ENCODE data around the gene ASH1L. TPM values are rescaled to one million over a fixed set of nuclear protein-coding genes. Genes with fewer than 3 reads are reported as not detected.

The ASH1L gene
- total RNA-seq, 1 donor from 2014 or later = 36.0 TPM

- Mint-ChIP-seq H3K36me3 (ENCODE audit: low read depth) (peaks cover 10% of the 10 kb centered on the region), H3K27ac (ENCODE audit: unreplicated experiment) (peak overlapping the region; percentile 73), H3K9me3 (ENCODE audit: low read depth) (no peaks in the 10 kb centered on the region), H3K4me3 (ENCODE audit: unreplicated experiment) (no peak overlapping the region), H3K4me1 (ENCODE audit: low read depth) (peaks cover 9% of the 10 kb centered on the region), H3K27me3 (ENCODE audit: low read depth) (no peaks in the 10 kb centered on the region)
- no peak for TF ChIP-seq CTCF (IDR thresholded peaks at IDR 0.05)
- no peak for DNase-seq (ENCODE audit: low spot score)
These were observed 234.6 kb downstream of the ASH1L start for GRCh38 chr1:155327981-155328380.

- Mint-ChIP-seq H3K27ac (ENCODE audit: unreplicated experiment) (no peak overlapping the region), H3K4me1 (ENCODE audit: low read depth) (peaks cover 19% of the 10 kb centered on the region), H3K27me3 (ENCODE audit: low read depth) (no peaks in the 10 kb centered on the region), H3K9me3 (ENCODE audit: low read depth) (no peaks in the 10 kb centered on the region), H3K36me3 (ENCODE audit: low read depth) (peaks cover 10% of the 10 kb centered on the region), H3K4me3 (ENCODE audit: unreplicated experiment) (no peak overlapping the region)
- no peak for DNase-seq (ENCODE audit: low spot score)
- TF ChIP-seq CTCF (IDR thresholded peaks at IDR 0.05) = no peak
These were observed 236.0 kb downstream of the ASH1L start for GRCh38 chr1:155326631-155327037.

- Mint-ChIP-seq H3K27ac (ENCODE audit: unreplicated experiment) (peak overlapping the region; percentile 62), H3K9me3 (ENCODE audit: low read depth) (no peaks in the 10 kb centered on the region)
These were observed 236.5 kb downstream of the ASH1L start for GRCh38 chr1:155326020-155326526.

GRCh38 chr1:155325603-155325893 is 237.1 kb downstream of the ASH1L start:
- Mint-ChIP-seq H3K27me3 (ENCODE audit: low read depth) (no peaks in the 10 kb centered on the region), H3K27ac (ENCODE audit: unreplicated experiment) (peak overlapping the region; percentile 17), H3K36me3 (ENCODE audit: low read depth) (peaks cover 5% of the 10 kb centered on the region), H3K9me3 (ENCODE audit: low read depth) (no peaks in the 10 kb centered on the region), H3K4me3 (ENCODE audit: unreplicated experiment) (peak overlapping the region; percentile 89), H3K4me1 (ENCODE audit: low read depth) (peaks cover 30% of the 10 kb centered on the region)
- no peak for DNase-seq (ENCODE audit: low spot score)
- TF ChIP-seq CTCF (IDR thresholded peaks at IDR 0.05) = no peak

More at GRCh38 chr1:155326020-155326526, 236.5 kb downstream of the ASH1L start:
- peaks cover 10% of the 10 kb centered on the region for H3K36me3 Mint-ChIP-seq (ENCODE audit: low read depth)
- no peak for TF ChIP-seq CTCF (IDR thresholded peaks at IDR 0.05)
- peak overlapping the region; percentile 89 for H3K4me3 Mint-ChIP-seq (ENCODE audit: unreplicated experiment)
- no peak for DNase-seq (ENCODE audit: low spot score)
- H3K4me1 Mint-ChIP-seq (ENCODE audit: low read depth) = peaks cover 25% of the 10 kb centered on the region
- H3K27me3 Mint-ChIP-seq (ENCODE audit: low read depth) = no peaks in the 10 kb centered on the region

GRCh38 chr1:155324717-155325602 is 237.6 kb downstream of the ASH1L start:
- Mint-ChIP-seq H3K4me1 (ENCODE audit: low read depth) (peaks cover 36% of the 10 kb centered on the region), H3K9me3 (ENCODE audit: low read depth) (no peaks in the 10 kb centered on the region), H3K36me3 (ENCODE audit: low read depth) (peaks cover 3% of the 10 kb centered on the region), H3K27me3 (ENCODE audit: low read depth) (no peaks in the 10 kb centered on the region), H3K4me3 (ENCODE audit: unreplicated experiment) (peak overlapping the region; percentile 89), H3K27ac (ENCODE audit: unreplicated experiment) (peak overlapping the region; percentile 81)
- peak; percentile 78 for TF ChIP-seq CTCF (IDR thresholded peaks at IDR 0.05)
- no peak for DNase-seq (ENCODE audit: low spot score)
